NCI-H2227 (cell line): ENCODE measurements around the gene SPPL2C.

Experiments used
- DNase-seq: peaks from one replicate; lab custom pipeline; 2025; ENCODE audit not compliant: unreplicated experiment; lab: John Stamatoyannopoulos, UW

SPPL2C gene

GRCh38 chr17:45844695-45845375 is at the start of gene SPPL2C:
Gene SPPL2C, plus strand, starts transcription at chr17:45844881. Its CDS starts 26 bp downstream, at chr17:45844907.
- no peak for DNase-seq

GRCh38 chr17:45800816-45801215 is 43.9 kb upstream of the SPPL2C start:
- peak; percentile 29 for DNase-seq

- no peak for DNase-seq
These were observed 43.3 kb upstream of the SPPL2C start for GRCh38 chr17:45801421-45801820.

- DNase-seq: no peak
These were observed 35.8 kb upstream of the SPPL2C start for GRCh38 chr17:45808845-45809244.

- no peak for DNase-seq
These were observed 35.2 kb upstream of the SPPL2C start for GRCh38 chr17:45809499-45809898.

GRCh38 chr17:45812102-45812501 is 32.6 kb upstream of the SPPL2C start:
- DNase-seq: peak; percentile 18

GRCh38 chr17:45813048-45813725 is 31.5 kb upstream of the SPPL2C start:
- no peak for DNase-seq

- DNase-seq: no peak
These were observed 29.8 kb upstream of the SPPL2C start for GRCh38 chr17:45814622-45815606.

- no peak for DNase-seq
These were observed 28.9 kb upstream of the SPPL2C start for GRCh38 chr17:45815752-45816151.

GRCh38 chr17:45818041-45818440 is 26.6 kb upstream of the SPPL2C start:
- no peak for DNase-seq

GRCh38 chr17:45818699-45819098 is 26.0 kb upstream of the SPPL2C start:
- DNase-seq: no peak

GRCh38 chr17:45819632-45820031 is 25.0 kb upstream of the SPPL2C start:
- no peak for DNase-seq

GRCh38 chr17:45820052-45820780 is 24.5 kb upstream of the SPPL2C start:
- DNase-seq: no peak

GRCh38 chr17:45821147-45821546 is 23.5 kb upstream of the SPPL2C start:
- no peak for DNase-seq

- DNase-seq: no peak
These were observed 21.1 kb upstream of the SPPL2C start for GRCh38 chr17:45823598-45823997.

- DNase-seq: no peak
These were observed 20.2 kb upstream of the SPPL2C start for GRCh38 chr17:45824475-45824874.

GRCh38 chr17:45824901-45825492 is 19.7 kb upstream of the SPPL2C start:
- no peak for DNase-seq

- DNase-seq: no peak
These were observed 18.9 kb upstream of the SPPL2C start for GRCh38 chr17:45825792-45826191.

- no peak for DNase-seq
These were observed 17.6 kb upstream of the SPPL2C start for GRCh38 chr17:45826919-45827588.

GRCh38 chr17:45828171-45828570 is 16.5 kb upstream of the SPPL2C start:
- DNase-seq: no peak
